ENCODE results near the gene TDRD9. TPM values are rescaled to one million over a fixed set of nuclear protein-coding genes. Genes with fewer than 3 reads are reported as not detected.
"Not testable (repeated sequence)": the region's sequence is repeated elsewhere in the genome, so short reads cannot be mapped to it uniquely, and the experiment has no call there.

TDRD9 gene
- total RNA-seq, 6 experiments from 2014 or later = 0.31 to 0.86 (median 0.43) TPM; not detected in 1

DNA sequence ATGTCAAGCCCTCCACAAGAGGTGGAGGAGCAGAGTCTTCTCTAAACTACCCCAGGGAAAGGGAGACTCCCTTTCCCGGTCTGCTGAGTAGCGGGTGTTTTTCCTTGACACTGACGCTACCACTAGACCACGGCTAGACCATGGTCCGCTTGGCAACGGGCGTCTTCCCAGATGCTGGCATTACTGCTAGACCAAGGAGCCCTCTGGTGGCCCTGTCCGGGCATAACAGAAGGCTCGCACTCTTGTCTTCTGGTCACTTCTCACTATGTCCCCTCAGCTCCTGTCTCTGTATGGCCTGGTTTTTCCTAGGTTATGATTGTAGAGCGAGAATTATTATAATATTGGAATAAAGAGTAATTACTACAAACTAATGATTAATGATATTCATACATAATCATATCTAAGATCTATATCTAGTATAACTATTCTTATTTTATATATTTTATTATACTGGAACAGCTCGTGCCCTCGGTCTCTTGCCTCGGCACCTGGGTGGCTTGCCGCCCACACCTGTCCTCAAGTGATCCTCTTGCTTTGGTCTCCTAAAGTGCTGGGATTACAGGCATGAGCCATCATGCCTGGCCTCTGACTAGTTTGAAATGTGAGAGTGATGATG is 52.5 kb downstream of the TDRD9 start:
- H3K9me3 ChIP-seq; H3K27me3 ChIP-seq; H3K27ac ChIP-seq; H3K4me1 ChIP-seq; H3K4me3 ChIP-seq; intact Hi-C loops (cut with DNase I); ATAC-seq; H3K36me3 ChIP-seq: not testable (repeated sequence)
- DNase-seq = peak; percentile 71 to 78 (median 75)
- TF ChIP-seq CTCF (IDR thresholded peaks at IDR 0.05) = peak; percentile 73 to 83 (median 76)
- WGBS (ENCODE audit: insufficient coverage, low coverage, low lambda C conversion rate, missing lambda C conversion rate) = 52% methylated on average over 11 of the region's 14 CpGs

GRCh38 chr14:103984196-103984595 is 55.9 kb downstream of the TDRD9 start:
- DNase-seq (no peak), ATAC-seq (no peak)
- Histone ChIP-seq H3K36me3 (no peaks in the 10 kb centered on the region), H3K4me3 (no peak overlapping the region), H3K27me3 (no peaks in the 10 kb centered on the region), H3K4me1 (no peaks in the 10 kb centered on the region), H3K9me3 (no peaks in the 10 kb centered on the region), H3K27ac (no peak overlapping the region)
- intact Hi-C loops (cut with DNase I) = no loop called here
- 60% methylated on average over 1 of the region's 5 CpGs for WGBS (ENCODE audit: insufficient coverage, low coverage, low lambda C conversion rate, missing lambda C conversion rate)
- TF ChIP-seq POLR2A (IDR thresholded peaks at IDR 0.05) (no peak), CTCF (IDR thresholded peaks at IDR 0.05) (no peak)

- H3K36me3 ChIP-seq = no peaks in the 10 kb centered on the region
- H3K27me3 ChIP-seq = no peaks in the 10 kb centered on the region
- TF ChIP-seq POLR2A (IDR thresholded peaks at IDR 0.05) = no peak
- no peak for TF ChIP-seq CTCF (IDR thresholded peaks at IDR 0.05)
- no peak overlapping the region for H3K27ac ChIP-seq
- 78% methylated on average over 1 of the region's 1 CpG for WGBS (ENCODE audit: insufficient coverage, low coverage, low lambda C conversion rate, missing lambda C conversion rate)
- intact Hi-C loops (cut with DNase I) = no loop called here
- H3K4me3 ChIP-seq = no peak overlapping the region
- no peaks in the 10 kb centered on the region for H3K9me3 ChIP-seq
- no peaks in the 10 kb centered on the region for H3K4me1 ChIP-seq
- DNase-seq (no peak), ATAC-seq (no peak)
These were observed 60.8 kb downstream of the TDRD9 start for GRCh38 chr14:103989034-103989433.

GRCh38 chr14:103989964-103990363 is 61.7 kb downstream of the TDRD9 start:
- no peak overlapping the region for H3K4me3 ChIP-seq
- intact Hi-C loops (cut with DNase I) = no loop called here
- no peak for DNase-seq
- TF ChIP-seq POLR2A (IDR thresholded peaks at IDR 0.05) (no peak), CTCF (IDR thresholded peaks at IDR 0.05) (no peak)
- H3K27me3 ChIP-seq = no peaks in the 10 kb centered on the region
- H3K27ac ChIP-seq = no peak overlapping the region
- ATAC-seq = no peak
- H3K9me3 ChIP-seq = no peaks in the 10 kb centered on the region
- H3K36me3 ChIP-seq = no peaks in the 10 kb centered on the region
- WGBS (ENCODE audit: insufficient coverage, low coverage, low lambda C conversion rate, missing lambda C conversion rate) = 60% methylated on average over 1 of the region's 4 CpGs
- H3K4me1 ChIP-seq = no peaks in the 10 kb centered on the region
